Measurements from ENCODE around the gene BCAS3.
"Not testable (repeated sequence)": the region's sequence is repeated elsewhere in the genome, so short reads cannot be mapped to it uniquely, and the experiment has no call there.

GRCh38 chr17:60886731-60887613 lies 209.3 kb downstream of the BCAS3 start:
- TF ChIP-seq POLR2A (IDR thresholded peaks at IDR 0.05; ENCODE audit: low read length); GATA1 (IDR thresholded peaks at IDR 0.05; ENCODE audit: low read depth, low read length): not testable (repeated sequence)

All from erythroblast (primary cell).